H1 (cell line): Measurements from ENCODE around the gene ARL5C. TPM values are rescaled to one million over a fixed set of nuclear protein-coding genes. Genes with fewer than 3 reads are reported as not detected.
A peak's percentile ranks its signal among the peaks of the same experiment; 100 is the strongest.

Source experiments
- ATF2 ChIP-seq: IDR thresholded peaks from 2 replicates; pipeline ENCODE4 v1.6.1; 2012; ENCODE audit warnings: low read length, inconsistent platforms
- BACH1 ChIP-seq: IDR thresholded peaks from 2 replicates; pipeline ENCODE4 v1.6.1; 2012; ENCODE audit warnings: low read length, improper control_type of control experiment
- CBX5 ChIP-seq: fragments of 300-800, 300-1000 bp; sonication (generic); IDR thresholded peaks from 2 replicates; pipeline ENCODE4 v1.7.1; 2016; ENCODE audit warnings: antibody characterized with exemption, low read length, low read depth
- CHD1 ChIP-seq: IDR thresholded peaks from 2 replicates; pipeline ENCODE4 v1.6.1; 2012; ENCODE audit warnings: low read depth, low read length, improper control_type of control experiment
- CHD7 ChIP-seq: fragments of 300-600 bp; sonication (generic); IDR thresholded peaks from 2 replicates; pipeline ENCODE4 v1.7.1; 2012; ENCODE audit warnings: low read length, moderate library complexity, mild to moderate bottlenecking, inconsistent platforms; ENCODE audit not compliant: insufficient replicate concordance
- FOSL1 ChIP-seq: IDR thresholded peaks from 2 replicates; pipeline ENCODE4 v1.6.1; 2011; ENCODE audit warnings: mild to moderate bottlenecking, low read depth, low read length, moderate library complexity; ENCODE audit not compliant: insufficient read depth
- MAX ChIP-seq: IDR thresholded peaks from 2 replicates; pipeline ENCODE4 v1.6.1; 2012; ENCODE audit warnings: inconsistent platforms
- NRF1 ChIP-seq: IDR thresholded peaks from 2 replicates; pipeline ENCODE4 v1.6.1; 2011; ENCODE audit warnings: mild to moderate bottlenecking, low read depth, low read length, improper control_type of control experiment
- POLR2AphosphoS5 ChIP-seq: IDR thresholded peaks from 2 replicates; pipeline ENCODE4 v1.6.1; 2011; ENCODE audit warnings: low read depth, low read length
- SP4 ChIP-seq: IDR thresholded peaks from 2 replicates; pipeline ENCODE4 v1.6.1; 2012; ENCODE audit warnings: low read length, inconsistent platforms
- polyA plus RNA-seq, 7 experiments: library from polyadenylated mRNA; depleted of rRNA in 3 of 7; stranded (reverse) in 5 of 7; unstranded in 2 of 7; fragments of >200 nt in 5 of 7; fragments of 200-250 nt in 2 of 7; gene quantifications; 1 replicate in 5 of 7; 2 replicates in 1 of 7; 4 replicates in 1 of 7; pipeline versions ENCODE4 v1.2.1 to v1.2.3, GENCODE V29; 2011 to 2013; ENCODE audit warnings: missing spikeins in 2 of 7, mixed read lengths in 2 of 7
- total RNA-seq: library from RNA; stranded (reverse); fragmentation: NEBNext Ultra II Directional; extraction: Animal tissue kit (Norgen Biotek cat#: 25700); gene quantifications from 2 replicates; pipeline ENCODE4 v1.2.1, GENCODE V29; 2021

ARL5C gene
- total and polyA plus RNA-seq, 2 of the 8 experiments (the other 6 are each of a cell fraction or from before 2014, with no cell fraction given) = not detected

- no peak for TF ChIP-seq CHD7
- no peak for TF ChIP-seq CHD1
- TF ChIP-seq POLR2AphosphoS5 = 0 out of 2 replicates have a peak, but pooled peaks have one; percentile 30
- TF ChIP-seq ATF2 = no peak
- TF ChIP-seq FOSL1 = no peak
- peak; percentile 54; the same call in 1 of the 2 replicates for TF ChIP-seq BACH1
- TF ChIP-seq SP4 = 0 out of 2 replicates have a peak, but pooled peaks have one; percentile 2
- no peak for TF ChIP-seq MAX
- TF ChIP-seq NRF1 = peak; percentile 51; the same call in 1 of the 2 replicates
- no peak for TF ChIP-seq CBX5
These were observed 12.3 kb downstream of the ARL5C start (continued) for GRCh38 chr17:39153599-39154051.
